BJ (cell line): ENCODE measurements around the gene RBM24. TPM values are rescaled to one million over a fixed set of nuclear protein-coding genes. Genes with fewer than 3 reads are reported as not detected.
A peak's percentile ranks its signal among the peaks of the same experiment; 100 is the strongest.

ENCODE experiments used
- CTCF ChIA-PET: fragments of 350-600 bp; formaldehyde crosslinking; extraction: SDS; loops from one replicate; lab custom pipeline; 2021; ENCODE audit warnings: antibody characterized with exemption, inconsistent platforms; lab: Yijun Ruan, JAX
- POLR2A ChIA-PET: fragments of 300-600 bp; sonication (Branson Sonifier 250); formaldehyde crosslinking; extraction: SDS; loops from one replicate; lab custom pipeline; 2021; ENCODE audit warnings: antibody characterized with exemption; lab: Charles Lee
- DNase-seq: peaks from one replicate; pipeline ENCODE4 v3.0.0-alpha.2; 2011; ENCODE audit warnings: low read depth
- H3K27me3 ChIP-seq: 2 replicates; pipeline ENCODE4 v1.6.0; 2011; ENCODE audit warnings: low read length; ENCODE audit not compliant: control insufficient read depth, insufficient read depth
- H3K36me3 ChIP-seq: 2 replicates; pipeline ENCODE4 v1.5.1; 2011; ENCODE audit warnings: low read length; ENCODE audit not compliant: control insufficient read depth, insufficient read depth
- H3K4me3 ChIP-seq: 2 replicates; pipeline ENCODE4 v1.5.1; 2011; ENCODE audit warnings: low read depth, mild to moderate bottlenecking, control low read depth, low read length
- CTCF ChIP-seq: IDR thresholded peaks from 2 replicates; pipeline ENCODE4 v1.5.1; 2011; ENCODE audit warnings: low read depth, mild to moderate bottlenecking, control low read depth, inconsistent platforms, low read length, moderate library complexity; ENCODE audit not compliant: insufficient read depth
- polyA plus RNA-seq: library from polyadenylated mRNA; depleted of rRNA; stranded (reverse); fragments of >200 nt; gene quantifications from 2 replicates; pipeline ENCODE4 v1.2.3, GENCODE V29; 2011

The RBM24 gene
- polyA plus RNA-seq, 1 experiment: 19.9 TPM

- ChIA-PET CTCF (interaction anchor here (1.3 kb wide), 1 partner anchor 13 kb away, joined by 4 read pairs; no protein-coding TSS in a partner anchor), POLR2A (no interaction called here)
- Histone ChIP-seq H3K27me3 (no peaks in the 10 kb centered on the region), H3K4me3 (no peak overlapping the region), H3K36me3 (no peaks in the 10 kb centered on the region)
- TF ChIP-seq CTCF: no peak
- no peak for DNase-seq
Observed at GRCh38 chr6:17267566-17267965, 13.6 kb upstream of the RBM24 start.

GRCh38 chr6:17268114-17268513, 13.0 kb upstream of the RBM24 start:
- CTCF ChIA-PET: interaction anchor here (1.3 kb wide), 1 partner anchor 14 kb away, joined by 4 read pairs; no protein-coding TSS in a partner anchor
- no peaks in the 10 kb centered on the region for H3K36me3 ChIP-seq
- no peak overlapping the region for H3K4me3 ChIP-seq
- no peak for DNase-seq
- POLR2A ChIA-PET: no interaction called here
- no peak for TF ChIP-seq CTCF
- H3K27me3 ChIP-seq: no peaks in the 10 kb centered on the region

- ChIA-PET CTCF (interaction anchor here (0.6 to 1.3 kb wide), 3 partner anchors 8 to 866 kb away, joined by 3 to 5 read pairs (median 3); no protein-coding TSS in a partner anchor), POLR2A (no interaction called here)
- no peak for TF ChIP-seq CTCF
- DNase-seq: peak; percentile 36
- Histone ChIP-seq H3K36me3 (no peaks in the 10 kb centered on the region), H3K27me3 (no peaks in the 10 kb centered on the region), H3K4me3 (no peak overlapping the region)
Observed at GRCh38 chr6:17269840-17270239, 11.3 kb upstream of the RBM24 start.

GRCh38 chr6:17271628-17272027, 9.5 kb upstream of the RBM24 start:
- ChIA-PET CTCF (interaction anchor here (1.1 to 1.7 kb wide), 2 partner anchors 9 to 313 kb away, joined by 3 to 4 read pairs; no protein-coding TSS in a partner anchor), POLR2A (no interaction called here)
- Histone ChIP-seq H3K27me3 (no peaks in the 10 kb centered on the region), H3K4me3 (no peak overlapping the region), H3K36me3 (no peaks in the 10 kb centered on the region)
- DNase-seq: no peak
- no peak for TF ChIP-seq CTCF

- no peak for TF ChIP-seq CTCF
- ChIA-PET POLR2A (interaction anchor here (0.6 kb wide), 1 partner anchor 191 kb away, joined by 3 read pairs; no protein-coding TSS in a partner anchor), CTCF (interaction anchor here (1.4 kb wide), 1 partner anchor 65 kb away, joined by 3 read pairs; no protein-coding TSS in a partner anchor)
- no peak overlapping the region for H3K4me3 ChIP-seq
- no peak for DNase-seq
- H3K36me3 ChIP-seq: no peaks in the 10 kb centered on the region
- no peaks in the 10 kb centered on the region for H3K27me3 ChIP-seq
Observed at GRCh38 chr6:17276766-17277165, 4.4 kb upstream of the RBM24 start.
